Measurements from ENCODE around the gene FAM76B.

DNA sequence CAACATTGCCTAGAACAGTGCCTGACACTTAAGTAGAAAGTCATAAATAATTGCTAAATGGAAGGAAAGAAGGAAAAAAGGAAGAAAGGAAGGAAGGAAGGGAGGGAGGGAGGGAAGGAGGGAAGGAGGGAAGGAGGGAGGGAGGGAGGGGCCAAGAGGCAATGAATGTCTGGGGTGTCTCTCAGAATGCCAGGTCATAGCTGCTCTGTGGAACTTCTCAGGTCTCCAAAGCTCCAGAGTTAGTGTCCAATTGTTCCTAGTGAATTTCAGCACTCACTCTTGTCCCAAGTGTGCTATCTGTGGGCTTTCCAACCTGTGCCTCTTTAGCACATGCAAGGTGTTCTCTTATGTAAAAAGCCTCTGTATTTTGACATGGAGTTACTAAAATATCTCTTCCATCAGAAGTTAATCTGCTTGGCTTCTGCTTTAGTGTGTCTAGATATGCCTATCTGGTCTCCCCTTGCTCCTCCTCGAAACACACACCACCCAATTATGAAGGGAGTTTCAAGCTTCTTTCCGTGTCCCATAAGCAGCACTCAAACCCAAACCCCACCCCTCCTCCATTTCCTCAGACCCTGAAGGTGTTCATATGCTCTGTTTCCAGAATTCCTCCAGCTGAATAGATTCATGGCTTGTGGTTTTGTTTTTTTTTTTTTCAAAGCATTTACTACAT, 56.5 kb downstream of the FAM76B start:
- TF ChIP-seq TAF1 (IDR thresholded peaks at IDR 0.05; ENCODE audit: low read depth, low read length) (no peak), POLR2A (IDR thresholded peaks at IDR 0.05; ENCODE audit: low read depth, low read length) (no peak)
